CD14-positive monocyte (primary cell): ENCODE data around the gene JDP2. TPM values are rescaled to one million over a fixed set of nuclear protein-coding genes. Genes with fewer than 3 reads are reported as not detected.
A peak's percentile ranks its signal among the peaks of the same experiment; 100 is the strongest.

Experiments used
- DNase-seq, 3 donors: peaks; one replicate each; pipeline ENCODE4 v3.0.0-alpha.2; 2011 to 2022
- H2AFZ ChIP-seq: 2 replicates; pipeline ENCODE4 v1.6.0; 2012; ENCODE audit warnings: mild to moderate bottlenecking, low read depth, low read length, inconsistent platforms; ENCODE audit not compliant: insufficient read depth, poor library complexity, severe bottlenecking
- H3K27ac ChIP-seq, 2 donors: 1 replicate in 1 of 2; 2 replicates in 1 of 2; pipeline ENCODE4 v1.5.1; 2012 to 2013; ENCODE audit warnings: low read length in 2 of 2, control low read depth in 1 of 2, inconsistent platforms in 1 of 2, low read depth in 1 of 2, mild to moderate bottlenecking in 1 of 2
- H3K27me3 ChIP-seq, 2 donors: one replicate each; pipeline versions ENCODE4 v1.6.0 to v1.6.1; 2011 to 2013; ENCODE audit warnings: low read length in 2 of 2; ENCODE audit not compliant: control insufficient read depth in 2 of 2, insufficient read depth in 2 of 2
- H3K36me3 ChIP-seq, 2 donors: replicated peaks in 1 of 2; 1 replicate in 1 of 2; 2 replicates in 1 of 2; pipeline versions ENCODE4 v1.5.1 to v1.6.1; 2012 to 2013; ENCODE audit warnings: low read length in 2 of 2, control low read depth in 1 of 2, inconsistent platforms in 1 of 2, mild to moderate bottlenecking in 1 of 2; ENCODE audit not compliant: insufficient read depth in 2 of 2, control insufficient read depth in 1 of 2
- H3K4me1 ChIP-seq, 2 donors: 1 replicate in 1 of 2; 2 replicates in 1 of 2; pipeline versions ENCODE4 v1.5.1 to v1.6.1; 2012 to 2013; ENCODE audit warnings: low read length in 2 of 2, control low read depth in 1 of 2, inconsistent platforms in 1 of 2, mild to moderate bottlenecking in 1 of 2, moderate library complexity in 1 of 2; ENCODE audit not compliant: insufficient read depth in 2 of 2, control insufficient read depth in 1 of 2
- H3K4me2 ChIP-seq: replicated peaks from 2 replicates; pipeline ENCODE3; 2012; ENCODE audit warnings: low read length, moderate library complexity, mild to moderate bottlenecking; ENCODE audit not compliant: poor library complexity, severe bottlenecking; ENCODE audit errors: extremely low read depth
- H3K4me3 ChIP-seq, 3 experiments: fragments of 200-600 bp in 1 of 3; sonication (generic) in 1 of 3; replicated peaks in 1 of 3; 1 replicate in 2 of 3; 2 replicates in 1 of 3; pipeline ENCODE4 v1.5.1; 2011 to 2013; ENCODE audit warnings: low read length in 3 of 3, mild to moderate bottlenecking in 3 of 3, control low read depth in 2 of 3, low read depth in 2 of 3, inconsistent platforms in 1 of 3, moderate library complexity in 1 of 3
- H3K79me2 ChIP-seq: 2 replicates; pipeline ENCODE4 v1.6.0; 2012; ENCODE audit warnings: mild to moderate bottlenecking, control low read depth, inconsistent platforms, low read length, moderate library complexity; ENCODE audit not compliant: insufficient read depth
- H3K9ac ChIP-seq: 2 replicates; pipeline ENCODE4 v1.6.0; 2017; ENCODE audit warnings: low read length, mild to moderate bottlenecking; ENCODE audit not compliant: insufficient read depth, poor library complexity, severe bottlenecking
- H3K9me3 ChIP-seq, 2 donors: replicated peaks in 1 of 2; 1 replicate in 1 of 2; 2 replicates in 1 of 2; pipeline versions ENCODE4 v1.5.1 to v1.6.1; 2012 to 2013; ENCODE audit warnings: low read length in 2 of 2, control low read depth in 1 of 2; ENCODE audit not compliant: control insufficient read depth in 1 of 2, insufficient read depth in 1 of 2
- H4K20me1 ChIP-seq: 2 replicates; pipeline ENCODE4 v1.6.0; 2012; ENCODE audit warnings: mild to moderate bottlenecking, low read length, control low read depth, moderate library complexity; ENCODE audit not compliant: insufficient read depth
- H3K27ac Mint-ChIP-seq, 7 donors: one replicate each; pipeline ENCODE4 v1.8.0; 2020; ENCODE audit warnings: mild to moderate bottlenecking in 7 of 7, mixed read lengths in 7 of 7, moderate library complexity in 6 of 7, inconsistent platforms in 2 of 7
- H3K27me3 Mint-ChIP-seq, 3 donors: one replicate each; pipeline ENCODE4 v1.8.0; 2021 to 2022; ENCODE audit warnings: low read depth in 3 of 3, mild to moderate bottlenecking in 3 of 3, mixed read lengths in 3 of 3, moderate library complexity in 3 of 3, inconsistent platforms in 1 of 3
- H3K36me3 Mint-ChIP-seq, 2 donors: one replicate each; pipeline ENCODE4 v1.8.0; 2020; ENCODE audit warnings: mixed read lengths in 2 of 2, inconsistent platforms in 1 of 2, mild to moderate bottlenecking in 1 of 2
- H3K4me1 Mint-ChIP-seq: one replicate; pipeline ENCODE4 v1.8.0; 2020; ENCODE audit warnings: mild to moderate bottlenecking, mixed read lengths
- H3K4me3 Mint-ChIP-seq, 2 donors: one replicate each; pipeline ENCODE4 v1.8.0; 2020; ENCODE audit warnings: mild to moderate bottlenecking in 2 of 2, mixed read lengths in 2 of 2, moderate library complexity in 1 of 2
- H3K9me3 Mint-ChIP-seq, 7 donors: one replicate each; pipeline ENCODE4 v1.8.0; 2020 to 2022; ENCODE audit warnings: mixed read lengths in 7 of 7, mild to moderate bottlenecking in 6 of 7, moderate library complexity in 6 of 7, inconsistent platforms in 2 of 7
- CTCF ChIP-seq: fragments of 200-600 bp; IDR thresholded peaks from one replicate; pipeline ENCODE4 v1.8.0; 2022; ENCODE audit warnings: antibody characterized with exemption, mild to moderate bottlenecking
- WGBS: methylation state at CpG from one replicate; pipeline ENCODE4 v1.1.5; 2013; ENCODE audit warnings: missing lambda C conversion rate; ENCODE audit not compliant: insufficient coverage; 5-methylcytosine and 5-hydroxymethylcytosine counted together
- intact Hi-C, 2 donors: fragments of 100-400 bp; cut with micrococcal nuclease; formaldehyde crosslinking; loops; one replicate each; pipeline versions ENCODE4 v1.15.0 to v1.15.1; 2023
- polyA plus RNA-seq, 3 donors: library from polyadenylated mRNA; depleted of rRNA in 1 of 3; unstranded in 2 of 3; stranded (reverse) in 1 of 3; fragments of 300-500 nt in 2 of 3; fragments of >200 nt in 1 of 3; fragmentation: Illumina TruSeq in 2 of 3; gene quantifications; 1 replicate in 2 of 3; 2 replicates in 1 of 3; pipeline ENCODE4 v1.2.3, GENCODE V29; 2012 to 2021

JDP2 gene
- polyA plus RNA-seq, 3 donors = 3.5 to 69.2 (median 14.2) TPM

GRCh38 chr14:75430116-75430515 lies 2.3 kb downstream of the JDP2 start:
- DNase-seq = no peak
- Histone ChIP-seq H3K9me3 (no peaks in the 10 kb centered on the region), H3K27me3 (no peaks in the 10 kb centered on the region), H3K27ac (no peak overlapping the region), H3K36me3 (peaks cover 30 to 36% of the 10 kb centered on the region in 2 donors), H4K20me1 (peaks cover 69% of the 10 kb centered on the region), H3K4me3 (peak overlapping the region in 2 of 3 experiments; percentile 80 to 89), H3K4me1 (peaks cover 58 to 63% of the 10 kb centered on the region in 2 donors), H3K4me2 (peak overlapping the region; percentile 81), H3K79me2 (peaks cover 75% of the 10 kb centered on the region), H2AFZ (no peak overlapping the region), H3K9ac (no peak overlapping the region)
- H3K4me3 Mint-ChIP-seq = peak overlapping the region; percentile 86 to 93
- H3K4me1 Mint-ChIP-seq = peaks cover 70% of the 10 kb centered on the region
- peaks cover 0 to 2% (median 2%) of the 10 kb centered on the region in 3 donors for H3K27me3 Mint-ChIP-seq
- peaks cover 41 to 43% of the 10 kb centered on the region in 2 donors for H3K36me3 Mint-ChIP-seq
- TF ChIP-seq CTCF = no peak
- intact Hi-C loops = no loop called here
- peak overlapping the region in 1 of 7 donors; percentile 54 for H3K27ac Mint-ChIP-seq
- WGBS = 39% methylated on average over 6 of the region's 7 CpGs
- H3K9me3 Mint-ChIP-seq = peaks cover 0 to 2% (median 0%) of the 10 kb centered on the region in 7 donors

GRCh38 chr14:75430526-75430925 lies 2.7 kb downstream of the JDP2 start:
- Mint-ChIP-seq H3K27me3 (peaks cover 0 to 2% (median 2%) of the 10 kb centered on the region in 3 donors), H3K27ac (no peak overlapping the region), H3K4me1 (peaks cover 73% of the 10 kb centered on the region), H3K4me3 (peak overlapping the region in 1 of 2 donors; percentile 86), H3K36me3 (peaks cover 45 to 47% of the 10 kb centered on the region in 2 donors), H3K9me3 (peaks cover 0 to 2% (median 0%) of the 10 kb centered on the region in 7 donors)
- H3K9me3 ChIP-seq = no peaks in the 10 kb centered on the region
- no peak for TF ChIP-seq CTCF
- intact Hi-C loops = no loop called here
- H3K36me3 ChIP-seq = peaks cover 32 to 39% of the 10 kb centered on the region in 2 donors
- H3K9ac ChIP-seq = no peak overlapping the region
- H2AFZ ChIP-seq = no peak overlapping the region
- H3K4me2 ChIP-seq = peak overlapping the region; percentile 81
- WGBS = 92% methylated on average over 10 of the region's 10 CpGs
- H3K27ac ChIP-seq = no peak overlapping the region
- no peak for DNase-seq
- H4K20me1 ChIP-seq = peaks cover 73% of the 10 kb centered on the region
- peaks cover 61 to 66% of the 10 kb centered on the region in 2 donors for H3K4me1 ChIP-seq
- H3K4me3 ChIP-seq = peak overlapping the region in 1 of 3 experiments; percentile 89
- H3K27me3 ChIP-seq = no peaks in the 10 kb centered on the region
- H3K79me2 ChIP-seq = peaks cover 78% of the 10 kb centered on the region
